Activated CD8-positive, alpha-beta memory T cell treated with anti-CD3 and anti-CD28 coated beads, Interleukin-2, amount 50 U/mL, for 4 hours (primary cell): ENCODE results near the gene TCEAL4.
A peak's percentile ranks its signal among the peaks of the same experiment; 100 is the strongest.
"Not testable (repeated sequence)": the region's sequence is repeated elsewhere in the genome, so short reads cannot be mapped to it uniquely, and the experiment has no call there.

ENCODE experiments used
- DNase-seq: peaks from one replicate; pipeline ENCODE4 v3.0.0-alpha.2; 2020

The TCEAL4 gene

DNA sequence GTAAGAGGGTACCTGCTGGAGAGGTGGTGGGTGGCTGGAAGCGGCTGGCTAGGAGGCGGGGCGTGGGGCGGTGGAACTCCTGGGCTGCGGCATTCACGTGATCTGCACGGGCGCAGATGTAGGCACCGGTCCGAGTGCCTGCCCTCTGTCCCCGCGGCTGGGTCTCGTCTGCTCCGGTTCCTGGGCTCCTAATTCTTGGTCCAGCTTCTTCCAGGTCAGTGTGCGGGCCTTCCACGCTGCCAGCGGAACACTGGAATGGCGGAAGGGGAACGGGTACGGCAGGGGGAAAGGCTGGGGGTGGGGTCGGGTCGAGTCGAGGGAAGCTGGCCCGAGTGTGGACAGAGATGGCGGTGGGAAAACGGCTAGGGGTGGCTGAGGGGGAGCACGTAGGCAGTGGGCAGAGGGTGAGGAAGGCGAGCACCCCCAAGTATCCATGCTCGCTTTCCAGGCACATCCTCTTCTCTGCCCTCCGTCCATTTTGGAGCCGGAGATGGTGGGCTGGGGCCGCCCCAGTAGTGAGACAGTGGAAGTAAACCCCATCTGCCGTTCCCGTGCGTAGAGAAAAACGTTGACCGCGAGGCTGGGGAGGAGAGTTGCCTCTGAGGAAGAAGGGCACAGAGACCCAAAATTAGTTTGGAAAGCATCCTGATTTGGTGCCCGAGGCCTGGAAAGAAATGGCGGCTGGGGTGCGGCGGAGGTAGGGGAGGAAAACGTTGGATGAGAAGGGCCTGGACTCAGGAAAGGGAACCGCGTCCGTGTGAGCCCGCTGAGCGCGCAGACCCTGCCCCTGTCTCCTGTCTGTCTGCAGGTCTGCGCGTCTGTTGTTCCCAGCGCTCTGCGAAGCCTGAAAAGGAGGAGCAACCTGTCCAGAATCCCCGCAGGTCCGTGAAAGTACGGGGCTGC lies at the start of gene TCEAL4:
Gene TCEAL4 (plus strand): TSS at position 105 of the 903 bp plus-strand sequence. CDS start 1,161 bp downstream, outside the sequence.
- peak; percentile 53 for DNase-seq

DNA sequence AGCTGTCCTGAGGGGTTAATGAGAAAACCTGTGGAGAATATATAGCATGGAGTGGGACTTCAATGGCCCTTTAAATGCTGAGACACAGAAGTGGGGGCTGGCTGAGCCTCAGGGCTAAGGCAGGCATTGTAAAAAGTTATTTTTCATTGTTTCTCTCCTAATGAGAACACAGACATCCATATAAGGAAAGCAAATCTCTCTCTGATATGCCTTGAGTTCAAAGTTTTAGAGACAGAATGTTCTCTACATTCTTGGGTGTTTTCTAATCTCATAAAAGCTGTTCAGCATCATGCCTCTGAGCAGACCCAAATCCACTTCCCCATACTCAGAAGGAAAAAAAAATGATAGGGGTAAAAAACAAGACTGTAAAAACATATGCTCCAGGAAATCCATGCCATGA lies 49.2 kb upstream of the TCEAL4 start:
- no peak for DNase-seq

DNA sequence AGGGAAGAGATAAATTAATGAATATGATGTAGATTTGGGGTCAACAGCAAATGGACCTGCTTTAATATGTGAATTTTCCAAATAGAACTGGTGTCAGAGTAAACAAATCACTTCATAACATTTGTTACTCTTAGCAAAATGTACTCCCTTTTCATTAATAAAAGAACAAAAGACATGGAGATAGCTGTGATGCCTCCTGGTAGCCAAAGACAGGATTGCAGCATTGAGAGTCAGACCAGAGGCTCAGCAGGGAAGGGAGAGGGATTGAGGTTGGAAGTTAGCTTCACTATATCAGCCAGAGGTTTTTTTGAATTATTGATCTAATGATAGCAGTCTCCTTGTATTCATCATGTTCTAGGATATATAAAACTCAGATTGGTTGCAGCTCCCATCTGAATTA lies 48.6 kb upstream of the TCEAL4 start:
- DNase-seq, result no peak

DNA sequence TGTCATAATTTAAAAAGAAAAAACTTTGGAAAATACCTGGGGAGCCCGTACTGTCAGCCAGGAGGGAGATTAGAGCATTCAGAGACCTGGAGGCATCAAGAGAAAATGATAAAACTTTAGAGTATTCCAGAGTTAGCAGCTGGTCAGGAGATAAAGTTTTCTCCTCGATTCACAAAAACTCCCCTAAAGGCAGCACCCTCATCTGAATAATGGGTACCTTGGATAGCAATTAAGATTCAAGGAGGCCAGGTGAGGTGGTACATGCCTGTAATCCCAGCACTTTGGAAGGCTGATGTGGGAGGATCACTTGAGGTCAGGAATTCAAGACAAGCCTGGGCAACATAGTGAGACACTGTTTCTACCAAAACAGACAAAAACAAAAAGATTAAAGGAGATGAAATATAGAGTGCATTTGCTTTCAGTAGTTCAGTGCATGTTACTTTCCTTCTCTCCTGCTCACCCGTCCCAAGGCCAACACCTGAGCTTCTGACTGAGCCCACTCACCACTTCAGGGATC lies 47.4 kb upstream of the TCEAL4 start:
- DNase-seq, result no peak

DNA sequence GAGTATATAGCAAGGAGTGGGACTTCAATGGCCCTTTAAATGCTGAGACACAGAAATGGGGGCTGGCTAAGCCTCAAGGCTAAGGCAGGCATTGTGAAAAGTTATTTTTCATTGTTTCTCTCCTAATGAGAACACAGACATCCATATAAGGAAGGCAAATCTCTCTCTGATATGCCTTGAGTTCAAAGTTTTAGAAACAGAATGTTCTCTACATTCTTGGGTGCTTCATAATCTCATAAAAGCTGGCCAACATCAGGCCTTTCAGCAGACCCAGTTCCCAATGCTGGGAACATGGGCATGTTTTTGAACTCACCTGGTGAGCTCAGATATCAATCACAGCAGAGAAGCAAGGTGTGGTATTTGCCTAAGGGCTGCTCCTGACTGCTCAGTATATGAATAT lies 46.6 kb upstream of the TCEAL4 start:
- DNase-seq, result no peak

DNA sequence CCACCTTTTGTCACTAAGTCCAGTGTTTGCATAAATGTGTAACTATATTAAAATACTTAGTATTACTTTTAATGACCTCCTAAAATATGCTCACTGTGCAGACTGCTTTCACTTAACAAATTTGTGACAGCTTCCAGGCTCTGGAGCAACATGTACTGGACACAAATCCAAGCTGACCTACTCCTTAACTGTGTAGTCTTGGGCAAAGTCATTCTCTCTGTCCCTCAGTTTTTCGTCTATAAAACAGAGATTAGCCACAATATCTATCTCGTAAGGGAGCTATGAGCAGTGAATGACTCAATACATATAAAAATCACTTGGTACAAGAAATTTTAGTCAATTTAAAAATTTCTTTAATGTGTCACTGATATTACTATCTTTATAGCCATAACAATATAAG lies 45.6 kb upstream of the TCEAL4 start:
- DNase-seq, result no peak

DNA sequence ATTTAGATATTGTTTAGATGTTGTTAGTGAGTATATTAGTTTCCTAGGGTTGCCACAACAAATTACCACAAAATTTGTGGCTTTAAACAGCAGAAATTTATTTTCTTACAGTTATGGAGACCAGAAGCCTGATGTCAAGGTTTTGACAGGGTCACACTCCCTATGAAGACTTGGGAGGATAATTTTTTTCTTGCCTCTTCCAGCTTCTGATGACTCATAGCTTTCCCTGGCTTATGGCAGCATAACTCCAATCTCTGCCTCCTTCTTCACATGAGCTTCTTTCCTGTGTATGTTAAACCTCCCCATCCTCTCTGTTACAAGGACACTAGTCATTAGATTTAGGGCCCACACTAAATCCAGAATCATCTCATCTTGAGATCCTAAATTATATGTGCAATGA lies 45.2 kb upstream of the TCEAL4 start:
- DNase-seq, result no peak

DNA sequence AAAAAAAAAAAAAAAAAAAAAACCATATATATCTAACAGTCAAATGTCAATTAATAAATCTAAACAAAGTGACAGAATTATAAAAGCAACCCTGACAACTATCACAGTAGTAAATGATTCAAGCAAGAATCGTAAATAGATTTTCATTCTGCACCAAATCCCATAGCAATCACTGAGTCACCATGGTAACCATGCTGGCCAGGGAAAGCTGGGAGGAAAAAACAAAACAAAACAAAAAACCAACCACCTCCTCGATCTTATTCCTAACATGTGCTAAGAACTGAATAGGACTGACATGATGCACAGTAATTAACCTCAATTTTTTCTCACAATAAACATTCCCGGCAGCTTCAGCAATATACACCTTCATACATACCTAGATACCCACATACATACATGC lies 35.4 kb upstream of the TCEAL4 start:
- no peak for DNase-seq

DNA sequence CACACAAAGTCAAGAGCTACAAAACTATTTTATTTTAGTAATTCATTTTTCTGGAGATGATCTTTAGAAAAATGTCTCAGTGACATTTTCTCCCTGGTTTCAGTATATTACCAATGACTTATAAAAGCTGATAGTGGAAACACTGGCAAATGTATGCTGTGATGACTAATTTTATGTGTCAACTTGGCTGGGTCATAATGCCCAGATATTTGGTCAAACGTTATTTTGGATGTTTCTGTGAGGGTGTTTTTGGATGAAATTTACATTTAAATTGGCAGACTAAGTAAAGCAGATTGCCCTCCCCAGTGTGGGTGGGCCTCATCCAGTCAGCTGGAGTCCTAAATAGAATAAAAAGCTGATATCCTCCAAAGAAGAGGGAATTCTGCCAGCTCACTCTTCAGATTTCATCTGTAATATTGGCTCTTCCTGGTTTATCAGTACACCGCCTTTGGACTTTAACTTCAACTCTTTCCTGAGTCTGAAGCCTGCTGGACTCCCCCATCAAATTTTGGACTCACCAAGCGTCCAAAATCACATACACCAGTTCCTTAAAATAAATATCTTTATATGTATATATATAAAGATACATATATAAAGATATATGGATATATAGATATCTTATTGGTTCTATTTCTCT lies 34.8 kb upstream of the TCEAL4 start:
- DNase-seq, result no peak

DNA sequence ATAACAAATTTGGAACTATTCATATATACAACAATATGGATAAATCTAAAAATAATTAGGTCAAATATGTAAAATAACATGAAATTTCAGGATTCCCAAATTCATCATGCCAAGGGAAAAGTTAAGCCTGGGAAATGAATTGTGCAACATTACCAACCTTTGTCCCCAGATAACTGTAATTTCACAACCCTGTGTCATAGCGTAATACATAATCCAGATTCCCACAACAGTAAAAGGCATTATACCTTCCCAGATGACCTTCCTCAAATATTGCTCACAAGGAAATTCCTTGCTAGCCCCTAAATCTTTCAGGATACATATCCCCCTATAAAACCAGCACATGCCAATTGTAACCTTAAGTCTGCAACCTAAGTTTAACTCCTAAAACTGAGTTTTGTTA lies 33.1 kb upstream of the TCEAL4 start:
- DNase-seq, result no peak

DNA sequence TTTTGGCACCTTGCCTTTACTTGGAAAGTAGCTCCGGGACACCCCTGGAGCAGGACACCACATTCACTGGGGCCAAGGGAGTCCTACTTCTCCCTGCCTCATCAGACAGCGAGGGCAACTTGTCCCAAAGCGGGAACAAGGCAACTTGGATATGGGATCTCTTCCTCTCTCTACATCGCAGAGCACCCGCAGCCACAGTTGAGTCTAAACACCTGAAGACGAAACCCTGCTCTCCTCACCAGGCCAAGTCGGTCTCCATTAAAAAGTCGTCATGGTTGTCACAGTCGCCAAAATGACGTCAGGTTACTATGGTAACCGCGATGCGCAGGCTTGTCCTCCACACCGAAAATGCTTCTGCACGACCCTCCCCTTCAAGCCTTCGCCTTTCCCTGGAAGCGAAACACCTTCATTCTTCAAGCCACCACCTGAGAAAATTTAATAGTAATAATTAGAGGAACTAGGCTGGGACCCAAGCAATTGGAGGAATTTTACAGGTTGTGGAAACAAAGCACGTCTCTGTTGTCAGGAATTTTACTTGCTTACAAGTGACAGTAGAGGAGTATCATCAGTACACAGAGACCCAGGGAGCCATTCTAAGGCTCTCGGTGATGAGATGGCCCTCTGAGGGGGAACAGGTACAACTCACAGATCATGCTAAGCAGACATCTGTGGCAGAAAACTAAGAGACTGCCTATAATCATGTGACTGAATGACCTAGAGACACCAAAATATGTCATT lies 30.5 kb upstream of the TCEAL4 start:
- peak; percentile 54 for DNase-seq

DNA sequence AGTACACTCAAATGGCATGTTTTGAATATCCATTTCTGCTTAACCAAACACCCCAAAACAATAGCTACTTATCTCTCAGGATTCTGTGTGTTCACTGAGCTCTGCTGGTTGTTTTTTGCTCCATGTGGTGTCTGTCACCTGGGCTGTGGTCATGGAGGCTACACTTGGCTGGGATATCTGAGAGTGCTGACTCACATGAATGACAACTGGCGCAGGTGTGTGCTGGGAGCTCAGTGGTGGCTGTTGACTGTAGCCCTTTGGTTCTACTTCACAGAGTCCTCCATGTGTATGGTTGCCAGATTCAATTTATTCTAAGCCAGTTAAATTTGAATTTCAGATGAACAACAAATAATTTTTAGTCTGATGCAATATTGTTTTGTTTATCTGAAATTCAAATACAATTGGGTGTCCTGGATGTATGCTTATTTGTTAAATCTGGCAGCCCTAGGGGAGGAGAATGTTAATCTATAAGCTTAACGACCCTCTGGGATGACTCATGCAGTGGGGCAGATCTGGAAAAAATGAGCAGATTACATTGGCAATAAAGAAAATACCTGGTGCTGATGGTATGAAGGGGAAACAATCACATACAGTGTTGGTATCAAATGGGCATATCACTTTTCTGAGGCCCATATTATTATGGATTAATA lies 28.2 kb upstream of the TCEAL4 start:
- no peak for DNase-seq

DNA sequence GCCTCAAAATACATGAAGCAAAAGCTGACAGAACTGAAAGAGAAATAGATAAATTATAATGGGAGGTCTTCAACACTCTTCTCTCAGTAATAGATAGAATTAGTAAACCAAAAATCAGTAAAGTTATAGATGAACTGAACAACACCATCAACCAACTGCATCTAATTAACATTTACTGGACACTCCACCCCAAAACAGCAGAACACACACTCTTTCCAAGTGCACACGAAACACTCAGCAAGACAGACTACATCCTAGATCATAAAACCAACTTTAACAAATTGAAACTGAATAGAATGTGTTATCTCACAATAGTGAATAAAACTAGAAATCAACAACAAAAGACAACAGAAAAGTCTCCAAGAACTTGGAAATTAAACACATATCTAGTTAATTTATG lies 25.1 kb upstream of the TCEAL4 start:
- DNase-seq, result no peak

DNA sequence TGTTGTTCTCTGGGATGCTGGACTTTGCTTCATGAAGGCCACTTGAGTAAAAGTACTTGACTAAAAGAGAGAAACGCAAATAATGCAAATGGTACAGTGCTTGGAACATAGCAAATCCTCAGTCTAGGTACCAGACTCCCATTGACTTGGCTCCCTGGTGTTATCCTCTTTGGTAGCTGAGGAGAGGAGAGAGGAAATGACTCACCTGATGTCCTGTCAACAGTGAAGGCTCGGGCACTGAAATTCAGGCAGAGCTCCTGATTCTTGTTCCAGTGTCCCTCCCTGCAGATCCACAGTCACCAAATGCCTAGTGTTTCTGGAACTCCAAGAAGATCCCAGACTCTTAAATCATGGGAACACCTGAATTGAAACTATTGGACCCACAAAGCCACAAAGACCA lies 22.5 kb upstream of the TCEAL4 start:
- DNase-seq, result no peak

DNA sequence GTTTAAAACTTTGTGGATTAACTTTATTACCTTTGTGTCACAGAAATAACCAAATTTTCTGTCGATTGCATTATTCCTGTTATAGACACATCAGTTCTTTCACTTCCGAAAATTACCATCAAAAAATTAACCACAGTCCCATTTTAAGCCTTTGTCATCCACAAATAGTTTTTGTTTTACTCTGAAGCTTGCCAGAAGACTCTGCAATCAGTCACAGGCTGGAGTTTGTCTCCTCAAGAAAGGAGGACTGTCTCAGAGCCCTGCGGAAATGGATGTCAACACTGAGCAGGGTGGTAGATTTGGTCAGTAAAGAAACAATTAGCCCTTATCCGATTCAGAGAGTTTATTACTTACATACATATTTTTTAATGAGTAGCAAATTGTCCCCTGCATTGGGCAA lies 20.1 kb upstream of the TCEAL4 start:
- DNase-seq, result no peak

DNA sequence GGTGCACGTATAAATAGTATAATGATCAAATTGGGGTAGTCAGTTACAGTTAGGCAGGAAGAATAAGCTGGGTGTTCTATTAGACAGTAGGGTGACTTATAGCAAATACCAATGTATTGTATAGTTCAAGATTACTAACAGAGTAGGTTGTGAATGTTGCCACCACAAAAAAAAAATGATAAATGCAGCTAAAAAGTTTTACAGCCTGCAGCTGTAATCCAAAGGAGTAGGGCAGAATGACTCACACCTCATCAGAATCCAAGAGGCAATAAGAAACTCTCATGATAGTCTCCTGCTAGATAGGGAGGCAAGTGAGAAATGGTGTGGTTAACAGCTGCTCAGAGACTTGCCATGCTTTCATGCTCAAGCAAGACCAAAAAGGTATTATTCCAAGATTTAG lies 19.6 kb upstream of the TCEAL4 start:
- DNase-seq, result no peak

DNA sequence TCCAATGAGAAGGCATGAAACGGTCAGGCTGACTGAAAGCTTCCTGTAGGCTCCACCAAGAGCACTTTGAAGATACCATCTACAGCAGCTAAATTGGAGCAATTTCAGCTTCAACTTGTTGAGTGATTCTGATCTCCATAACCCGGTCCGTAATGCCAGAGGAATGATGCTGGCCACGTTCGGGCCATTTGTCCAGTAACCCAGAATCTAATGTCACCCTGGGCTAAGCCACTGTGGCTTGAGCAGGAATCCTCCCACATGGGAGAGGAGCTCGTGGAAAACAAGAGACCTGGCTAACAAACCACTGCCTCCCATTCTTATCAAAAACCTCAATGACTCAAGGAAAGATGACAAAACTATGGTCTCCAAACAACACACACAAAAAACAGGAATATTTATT lies 14.2 kb upstream of the TCEAL4 start:
- DNase-seq, result no peak

DNA sequence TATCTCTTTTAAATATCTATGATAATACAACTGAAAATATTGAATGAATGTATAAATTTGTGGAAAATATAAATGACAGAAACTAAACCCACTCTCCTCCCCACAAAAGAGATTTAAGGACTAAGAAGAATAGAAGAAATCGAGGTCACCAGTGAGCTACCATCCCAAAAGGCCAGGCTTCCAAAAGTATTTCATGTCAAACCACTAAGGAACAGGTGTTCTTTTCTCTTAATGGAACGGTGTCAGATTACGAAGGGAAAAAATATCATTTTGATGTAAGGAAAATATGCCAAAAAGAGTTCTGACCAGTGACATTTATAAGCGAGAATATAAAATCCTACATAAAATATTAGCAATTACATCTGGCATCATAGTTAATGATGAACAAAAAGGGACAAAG lies 13.6 kb upstream of the TCEAL4 start:
- DNase-seq, result no peak

DNA sequence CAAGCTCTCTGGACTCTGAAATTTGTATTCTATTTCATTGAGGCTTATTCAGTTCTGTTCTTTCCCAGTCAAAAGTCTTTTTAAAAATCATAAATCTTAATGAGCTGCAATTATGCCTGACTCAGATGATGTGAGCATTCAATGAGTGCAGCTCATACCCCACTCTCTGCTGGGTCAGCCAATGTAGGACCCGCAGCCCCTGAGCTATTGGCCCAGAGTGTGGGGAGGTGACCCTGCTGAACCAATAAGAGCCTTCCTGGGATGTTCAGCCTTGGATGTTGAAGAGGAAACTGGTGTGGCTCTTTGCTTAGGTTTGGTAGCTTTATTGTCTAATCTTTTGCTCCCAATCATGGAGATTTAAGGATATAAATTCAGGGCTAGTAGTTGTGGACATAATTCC lies 12.1 kb upstream of the TCEAL4 start:
- no peak for DNase-seq

DNA sequence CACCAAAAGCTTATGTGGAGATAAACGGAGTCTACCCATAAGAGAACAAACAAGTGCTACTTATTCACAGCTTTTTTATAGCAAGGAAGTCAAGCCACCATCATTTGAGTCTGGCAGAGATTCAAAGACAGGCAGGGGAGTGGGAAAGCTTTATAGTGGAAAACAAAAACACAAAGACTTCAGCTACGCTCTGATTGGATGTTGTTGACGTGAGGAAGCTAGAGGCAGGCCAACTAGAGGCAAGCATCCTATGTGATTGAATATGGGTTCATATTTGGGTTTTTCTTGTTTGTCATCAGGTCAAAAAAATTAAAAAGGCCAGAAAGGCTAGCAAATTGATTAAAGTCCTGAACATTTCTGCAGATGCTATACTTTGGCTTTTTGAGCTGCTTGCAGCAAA lies 719 bp upstream of the TCEAL4 start:
- DNase-seq, result no peak

DNA sequence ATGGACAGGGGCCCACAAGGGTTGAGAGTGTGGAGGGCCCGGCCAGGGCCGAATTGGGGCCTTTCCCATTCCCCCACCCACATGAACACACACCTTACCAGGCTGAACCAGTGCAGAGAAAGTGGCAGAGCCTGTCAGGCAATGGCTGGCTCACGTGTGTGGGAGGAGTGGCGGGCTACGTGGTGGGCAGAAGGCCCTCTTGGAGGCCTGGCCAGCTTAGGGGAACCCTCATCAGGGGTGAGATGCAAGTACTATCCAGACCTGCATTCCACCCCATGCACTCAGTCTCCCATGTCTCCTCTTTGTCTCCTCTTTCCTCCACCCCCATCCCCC lies 965 bp downstream of the TCEAL4 start:
- no peak for DNase-seq

DNA sequence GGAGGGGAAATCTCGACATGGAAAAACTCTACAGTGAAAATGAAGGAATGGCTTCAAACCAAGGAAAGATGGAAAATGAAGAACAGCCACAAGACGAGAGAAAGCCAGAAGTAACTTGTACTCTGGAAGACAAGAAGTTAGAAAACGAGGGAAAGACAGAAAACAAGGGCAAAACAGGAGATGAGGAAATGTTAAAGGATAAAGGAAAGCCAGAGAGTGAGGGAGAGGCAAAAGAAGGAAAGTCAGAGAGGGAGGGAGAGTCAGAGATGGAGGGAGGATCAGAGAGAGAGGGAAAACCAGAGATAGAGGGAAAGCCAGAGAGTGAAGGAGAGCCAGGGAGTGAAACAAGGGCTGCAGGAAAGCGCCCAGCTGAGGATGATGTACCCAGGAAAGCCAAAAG lies 1.3 kb downstream of the TCEAL4 start:
- no peak for DNase-seq

DNA sequence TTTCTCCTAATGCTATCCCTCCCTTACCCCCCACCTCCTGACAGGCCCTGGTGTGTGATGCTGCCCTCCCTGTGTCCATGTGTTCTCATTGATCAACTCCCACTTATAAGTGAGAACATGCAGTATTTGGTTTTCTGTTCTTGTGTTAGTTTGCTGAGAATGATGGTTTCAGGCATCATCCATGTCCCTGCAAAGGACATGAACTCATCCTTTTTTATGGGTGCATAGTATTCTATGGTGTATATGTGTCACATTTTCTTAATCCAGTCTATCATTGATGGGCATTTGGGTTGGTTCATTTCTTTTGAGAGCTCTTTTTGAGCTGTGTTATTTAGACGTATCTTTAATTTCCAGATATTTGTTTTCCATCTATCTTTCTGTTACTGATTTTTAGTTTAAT lies 7.0 kb downstream of the TCEAL4 start:
- not testable (repeated sequence) for DNase-seq
